ENCODE data around the gene TCTN2.

The TCTN2 gene

DNA sequence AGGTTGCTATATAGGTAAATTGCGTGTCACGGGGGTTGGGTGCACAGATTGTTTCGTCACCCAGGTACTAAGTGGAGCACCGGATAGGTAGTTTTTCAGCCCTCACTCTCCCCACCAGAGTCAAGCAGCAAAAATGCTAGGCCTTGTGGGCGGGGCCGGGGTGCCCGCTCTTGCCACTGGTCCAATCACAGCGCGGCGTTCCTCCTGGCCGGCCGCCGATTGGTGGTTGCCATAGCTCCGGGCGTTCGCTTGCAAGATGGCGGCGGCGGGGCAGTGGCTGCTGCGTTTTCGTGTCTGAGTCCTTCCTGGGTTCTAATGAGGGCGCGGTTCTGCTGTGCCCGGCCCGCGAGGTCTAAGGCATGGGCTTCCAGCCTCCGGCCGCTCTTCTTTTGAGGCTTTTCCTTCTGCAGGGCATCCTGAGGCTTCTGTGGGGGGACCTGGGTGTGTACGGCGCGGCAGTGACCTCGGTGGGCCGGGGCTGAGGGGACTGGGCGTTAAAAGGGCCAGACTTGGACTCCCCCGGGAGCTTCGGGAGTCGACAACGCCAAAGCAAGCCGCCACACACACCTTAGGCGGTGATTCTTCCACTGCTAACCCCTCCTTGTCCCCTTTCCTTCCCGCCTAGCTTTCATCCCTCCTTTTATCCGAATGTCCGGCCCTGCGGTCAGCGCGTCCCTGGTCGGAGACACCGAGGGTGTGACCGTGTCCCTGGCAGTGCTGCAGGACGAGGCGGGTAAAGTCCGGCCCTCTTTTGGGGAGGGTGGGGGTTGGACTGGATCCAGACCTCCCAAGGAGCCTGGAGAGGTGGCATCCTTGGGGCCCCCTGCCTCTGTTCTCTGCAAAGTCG, at the start of gene TCTN2:
TSS of gene TCTN2 (plus strand) at position 232 of the 847 bp plus-strand sequence. CDS start at position 360, 128 bp downstream.
- peak; percentile 93 for DNase-seq (ENCODE audit: low read depth)

DNA sequence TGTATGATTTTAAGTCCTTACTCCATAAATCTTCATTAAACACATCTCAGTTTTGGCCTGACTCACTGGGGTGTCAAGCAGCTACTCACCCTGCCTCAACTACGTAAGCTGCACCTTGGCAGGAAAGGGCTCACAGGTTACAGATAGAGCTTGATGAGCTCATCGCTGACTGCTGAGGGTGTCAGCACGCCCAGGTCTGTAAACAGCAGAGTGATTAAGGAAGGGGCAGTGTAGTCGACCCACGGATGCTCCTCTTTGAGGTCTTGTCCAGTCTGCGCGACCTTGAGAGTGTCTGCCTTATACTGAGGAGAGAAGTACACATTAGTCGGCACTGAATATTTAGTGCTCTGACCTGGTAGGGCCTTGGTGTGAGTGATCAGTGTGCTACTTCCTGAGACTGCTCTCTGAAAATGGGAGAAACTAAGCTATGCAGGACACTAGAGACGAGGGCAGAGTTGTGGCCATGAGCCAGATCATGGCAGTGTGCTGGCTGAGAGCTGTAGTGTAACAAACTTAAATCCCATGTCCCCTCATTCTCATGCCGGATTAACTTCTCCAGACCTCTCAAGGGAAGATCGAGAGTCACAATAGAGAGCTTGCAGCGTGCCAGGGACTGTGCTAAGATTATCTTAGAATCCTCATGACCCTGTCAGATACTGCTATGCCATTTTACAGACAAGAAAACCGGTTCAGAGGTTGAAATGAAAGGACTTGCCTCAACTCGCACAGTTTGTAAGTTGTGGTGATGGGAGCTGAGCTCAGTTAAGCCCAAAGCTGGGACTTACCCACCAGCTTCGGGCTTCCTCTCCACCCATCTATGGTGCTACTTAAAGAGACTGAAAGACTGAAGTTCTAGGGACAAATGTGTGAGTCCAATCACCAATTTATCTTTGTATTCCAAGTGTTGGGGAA, 49.0 kb upstream of the TCTN2 start:
- DNase-seq (ENCODE audit: low read depth), result no peak

DNA sequence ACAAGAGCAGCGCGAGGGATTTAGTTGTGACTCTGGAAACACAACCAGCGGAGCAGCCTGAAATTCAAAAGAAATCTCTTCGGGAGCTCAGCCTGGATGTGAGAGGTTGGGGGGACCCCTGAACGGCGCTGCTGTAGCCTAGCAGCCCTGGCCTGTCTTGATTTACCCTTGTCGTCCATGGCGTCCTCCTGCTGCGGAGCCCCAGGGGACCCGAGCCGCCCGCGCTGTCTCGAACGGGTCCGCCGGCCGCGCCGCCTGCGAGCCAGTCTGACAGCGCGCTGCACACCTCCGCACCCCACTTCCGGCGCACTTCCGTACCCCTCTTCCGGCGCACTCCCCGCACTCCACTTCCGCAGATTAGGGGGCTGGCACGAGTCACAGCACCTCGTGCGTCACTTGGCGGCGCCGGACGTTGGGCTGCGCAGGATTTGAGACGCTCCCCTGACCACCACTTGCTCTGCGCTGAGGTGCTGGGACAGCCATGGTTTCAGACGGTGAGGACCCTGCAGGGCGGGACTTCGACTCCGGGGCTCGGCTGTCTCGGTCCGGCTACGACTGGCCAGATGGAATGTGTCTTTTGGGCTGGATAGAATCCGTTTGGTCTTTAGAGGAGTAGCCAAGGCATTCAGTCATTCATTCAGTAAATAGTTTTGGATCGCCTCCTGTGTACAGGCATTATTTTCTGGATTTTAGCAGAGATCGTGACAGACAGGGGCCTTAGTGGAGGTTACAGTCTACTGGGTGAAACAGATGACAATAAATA, 37.4 kb upstream of the TCTN2 start, which contains the start of the genes EIF2B1 and GTF2H3:
TSS of gene EIF2B1 (minus strand) at position 308 of the 763 bp plus-strand sequence. CDS start at position 179, 129 bp downstream.
TSS of gene GTF2H3 (plus strand) at position 451 of the 763 bp plus-strand sequence. CDS start at position 482, 31 bp downstream.
- peak; percentile 96 for DNase-seq (ENCODE audit: low read depth)

DNA sequence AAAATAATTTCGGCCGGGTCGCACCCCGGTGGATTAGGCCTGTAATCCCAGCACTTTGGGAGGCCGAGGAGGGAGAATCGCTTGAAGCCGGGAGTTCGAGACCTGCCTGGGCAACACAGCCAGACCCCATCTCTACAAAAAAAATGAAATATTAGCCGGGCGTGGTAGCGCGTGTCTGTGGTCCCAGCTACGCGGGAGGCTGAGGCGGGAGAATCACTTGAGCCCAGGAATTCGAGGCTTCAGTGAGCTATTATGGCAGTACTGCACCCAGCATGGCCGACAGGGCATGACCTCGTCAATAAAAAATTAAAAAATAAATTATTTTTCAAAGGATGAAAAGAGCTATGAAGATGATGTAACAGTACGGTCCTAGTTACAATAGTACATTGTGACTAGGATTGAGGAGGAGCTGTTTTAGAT, 36.8 kb upstream of the TCTN2 start:
- peak; percentile 3 for DNase-seq (ENCODE audit: low read depth)

DNA sequence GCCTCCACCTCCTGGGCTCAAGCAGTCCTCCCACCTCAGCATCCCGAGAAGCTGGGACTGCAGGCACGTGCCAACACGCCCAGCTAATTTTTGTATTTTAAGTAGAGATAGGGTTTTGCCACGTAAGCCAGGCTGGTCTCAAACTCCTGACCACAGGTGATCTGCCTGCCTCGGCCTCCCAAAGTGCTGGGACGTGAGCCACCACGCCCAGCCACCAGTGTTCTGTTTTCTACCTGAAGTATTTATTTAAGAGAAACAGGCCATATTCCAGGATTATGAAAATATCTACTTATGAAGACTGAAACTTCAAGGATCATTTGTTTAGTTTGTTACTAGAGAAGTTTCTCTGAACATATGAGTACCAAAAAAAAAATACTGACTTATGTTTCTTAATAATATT, 27.0 kb upstream of the TCTN2 start:
- no peak for DNase-seq (ENCODE audit: low read depth)

DNA sequence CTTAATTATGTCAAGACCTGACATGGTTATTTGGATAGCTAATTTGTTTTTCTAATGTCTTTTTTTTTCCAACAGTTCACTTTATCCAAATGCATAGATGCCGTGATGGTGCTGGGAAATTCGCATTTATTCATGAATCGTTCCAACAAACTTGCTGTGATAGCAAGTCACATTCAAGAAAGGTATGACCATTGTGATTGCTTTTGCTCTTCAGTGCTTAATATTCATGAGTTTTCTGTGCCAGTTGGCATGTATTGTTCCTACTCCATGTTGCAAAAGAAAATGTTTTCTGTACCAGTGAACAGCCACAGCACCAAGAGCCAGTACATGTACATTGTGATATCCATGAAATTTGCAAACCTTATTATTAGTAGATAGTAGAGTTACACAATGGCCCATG, 25.5 kb upstream of the TCTN2 start:
- DNase-seq (ENCODE audit: low read depth), result no peak

DNA sequence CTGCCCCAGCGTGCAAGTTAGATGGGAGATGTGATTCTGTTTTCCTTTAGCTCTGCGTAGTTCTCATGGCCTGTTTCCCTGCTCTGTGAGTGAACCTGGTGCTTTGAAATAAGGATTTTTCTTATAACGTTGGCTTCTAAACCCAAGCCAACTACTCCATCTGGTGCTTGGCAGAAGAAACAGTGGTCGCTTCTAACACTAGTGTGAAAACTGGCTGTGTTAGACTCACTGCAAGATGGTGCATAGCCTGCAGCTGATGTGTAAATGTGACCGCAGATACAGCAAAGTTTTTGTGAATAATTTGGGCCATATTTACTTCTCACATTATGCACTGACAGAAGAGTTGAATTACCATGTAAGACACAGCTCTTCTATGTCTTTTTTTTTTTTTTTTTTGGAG, 25.0 kb upstream of the TCTN2 start:
- no peak for DNase-seq (ENCODE audit: low read depth)

DNA sequence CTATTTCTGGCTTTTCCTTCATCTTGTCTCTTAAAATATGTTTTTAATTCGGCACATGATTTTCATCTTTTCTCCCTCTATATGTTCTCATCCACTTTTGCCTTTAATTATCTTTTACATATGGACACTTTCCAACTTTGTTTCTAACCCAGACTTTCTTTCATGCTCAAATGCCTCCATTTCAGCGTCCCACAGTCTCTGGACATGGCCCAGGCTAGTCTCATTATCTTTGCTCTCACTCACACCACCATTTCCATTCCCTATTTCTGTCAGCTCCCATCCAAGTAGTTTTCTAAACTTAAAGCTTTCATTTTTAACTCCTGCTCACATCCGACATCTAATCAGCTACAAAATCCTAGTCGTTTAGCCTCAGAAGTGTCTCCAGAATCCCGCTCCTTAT, 22.5 kb upstream of the TCTN2 start:
- no peak for DNase-seq (ENCODE audit: low read depth)

DNA sequence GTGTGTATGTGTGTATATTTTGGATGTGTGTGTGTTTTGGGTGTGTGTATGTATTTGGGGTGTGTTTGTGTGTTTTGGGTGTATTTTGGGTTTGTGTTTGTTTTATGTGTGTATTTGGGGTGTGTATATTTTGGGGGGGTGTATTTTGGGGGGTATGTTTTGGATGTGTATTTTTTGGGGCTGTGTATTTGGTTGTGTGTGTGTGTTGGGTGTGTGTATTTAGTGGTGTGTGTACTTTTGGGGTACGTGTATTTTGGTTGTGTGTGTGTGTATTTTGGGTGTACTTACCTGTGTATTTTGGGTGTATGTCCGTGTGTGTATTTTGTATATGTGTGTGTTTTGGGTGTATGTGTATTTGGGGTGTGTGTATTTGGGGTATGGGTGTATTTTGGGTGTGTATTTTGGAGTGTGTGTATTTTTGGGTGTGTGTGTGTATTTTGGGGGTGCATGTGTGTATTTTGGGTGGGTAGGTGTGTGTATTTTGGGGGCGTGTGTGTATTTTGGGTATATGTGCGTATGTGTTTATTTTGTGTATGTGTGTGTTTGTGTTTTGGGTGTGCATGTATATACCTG, 16.7 kb upstream of the TCTN2 start:
- DNase-seq (ENCODE audit: low read depth), result no peak

DNA sequence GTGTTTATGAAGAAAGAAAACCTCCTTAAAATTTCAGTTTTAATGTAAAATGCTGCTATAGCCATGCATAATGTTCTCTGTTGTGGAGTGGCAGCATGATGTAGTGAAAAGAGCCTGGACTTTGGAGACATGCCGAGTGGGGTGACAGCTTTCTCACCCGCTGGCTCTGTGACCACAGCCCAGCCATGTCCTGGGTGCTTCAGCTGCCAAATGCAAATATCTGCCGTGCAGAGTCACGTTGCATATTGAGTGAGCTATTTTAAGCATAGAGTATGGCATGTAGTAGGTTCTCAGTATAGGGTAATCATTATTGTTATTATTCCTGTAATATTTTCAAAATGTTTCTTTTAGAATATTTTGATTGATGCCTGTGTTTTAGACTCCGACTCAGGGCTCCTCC, 15.5 kb upstream of the TCTN2 start:
- no peak for DNase-seq (ENCODE audit: low read depth)

DNA sequence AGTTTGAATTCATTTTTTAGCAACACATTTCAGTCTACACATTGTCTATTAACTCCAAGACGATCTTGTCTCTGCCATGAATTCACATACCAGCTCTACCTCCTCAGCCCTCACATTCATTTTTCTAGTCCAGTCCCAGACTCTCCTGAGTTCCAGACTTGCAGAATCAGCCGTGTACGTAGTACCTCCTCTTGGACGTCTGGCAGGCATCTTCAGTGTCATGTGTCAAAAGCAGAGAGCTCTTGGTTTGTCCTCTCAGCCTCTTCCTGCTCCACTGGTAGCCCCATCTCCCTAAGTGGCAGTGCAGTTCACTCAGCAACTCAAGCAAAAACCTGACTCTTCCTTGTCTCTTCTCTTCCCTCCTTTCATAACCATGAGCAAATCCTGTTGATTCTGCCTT, 14.5 kb upstream of the TCTN2 start:
- no peak for DNase-seq (ENCODE audit: low read depth)

DNA sequence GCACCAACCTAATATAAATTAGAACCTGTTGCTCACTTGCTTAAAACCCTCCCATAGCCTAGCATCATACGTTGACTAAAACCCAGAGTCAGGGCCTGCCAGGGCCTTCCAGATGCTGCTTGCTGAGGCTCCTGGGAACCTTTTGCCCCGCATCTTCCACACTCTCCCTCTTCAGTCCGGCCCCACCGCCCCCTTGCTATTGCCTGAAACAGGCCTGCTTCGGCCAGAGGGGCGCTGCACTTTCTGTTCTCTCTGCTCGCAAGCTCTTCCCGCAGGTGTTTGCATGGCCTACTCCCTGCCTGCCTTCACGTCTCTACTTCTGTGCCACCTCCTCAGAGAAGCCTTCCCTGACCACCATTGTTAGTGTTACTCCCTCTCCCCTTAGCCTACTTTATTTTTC, 13.7 kb upstream of the TCTN2 start:
- DNase-seq (ENCODE audit: low read depth), result no peak

DNA sequence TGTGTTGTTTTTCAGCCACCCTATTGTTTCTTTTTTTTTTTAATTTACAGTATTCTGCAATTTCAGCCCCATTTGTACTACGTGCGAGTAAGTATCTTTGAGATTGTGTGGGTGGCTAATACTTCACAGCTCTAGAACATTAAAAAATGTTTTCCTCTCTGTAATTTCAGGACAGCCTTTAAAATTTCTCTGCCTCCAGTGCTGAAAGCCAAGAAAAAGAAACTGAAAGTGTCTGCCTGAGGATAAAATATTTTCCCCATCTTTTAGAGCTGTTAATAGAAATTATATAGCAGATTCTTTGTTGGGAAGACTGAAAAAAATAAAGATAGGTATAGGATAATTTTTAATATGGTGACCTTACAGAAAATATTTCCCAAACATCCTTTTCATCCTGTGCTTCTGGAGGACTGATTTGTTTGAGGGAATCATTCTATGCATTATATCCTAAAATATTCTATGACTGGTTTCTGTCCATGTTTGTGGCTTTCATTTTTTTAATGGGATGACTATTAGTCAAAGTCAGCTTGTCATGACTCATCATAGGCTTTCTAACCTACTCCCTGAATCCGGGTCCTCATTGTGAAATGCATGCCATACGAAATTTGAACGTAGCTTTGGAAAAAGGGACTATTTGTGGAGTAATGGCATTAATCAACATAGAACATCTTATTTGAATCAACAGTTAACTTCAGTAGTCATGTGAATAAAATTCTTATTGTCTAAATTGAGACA, 10.8 kb upstream of the TCTN2 start:
- peak; percentile 94 for DNase-seq (ENCODE audit: low read depth)

DNA sequence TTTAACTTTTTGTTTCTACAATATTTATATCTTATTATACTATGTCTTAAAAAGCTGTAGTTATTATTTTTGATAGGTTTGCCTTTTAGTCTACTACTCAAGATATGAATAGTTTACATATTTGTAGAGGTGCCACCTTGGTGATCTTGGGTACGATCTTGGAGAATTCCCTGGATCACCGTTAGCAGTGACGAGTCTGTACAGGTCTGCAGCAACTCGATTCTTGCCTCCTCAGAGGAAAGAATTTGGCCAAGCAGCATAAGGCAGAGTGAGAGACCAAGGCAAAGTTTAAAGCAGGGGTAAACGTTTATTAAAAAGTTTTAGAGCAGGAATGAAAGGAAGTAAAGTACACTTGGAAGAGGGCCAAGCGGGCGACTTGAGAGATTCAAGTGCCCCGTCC, 3.1 kb upstream of the TCTN2 start:
- DNase-seq (ENCODE audit: low read depth), result no peak

DNA sequence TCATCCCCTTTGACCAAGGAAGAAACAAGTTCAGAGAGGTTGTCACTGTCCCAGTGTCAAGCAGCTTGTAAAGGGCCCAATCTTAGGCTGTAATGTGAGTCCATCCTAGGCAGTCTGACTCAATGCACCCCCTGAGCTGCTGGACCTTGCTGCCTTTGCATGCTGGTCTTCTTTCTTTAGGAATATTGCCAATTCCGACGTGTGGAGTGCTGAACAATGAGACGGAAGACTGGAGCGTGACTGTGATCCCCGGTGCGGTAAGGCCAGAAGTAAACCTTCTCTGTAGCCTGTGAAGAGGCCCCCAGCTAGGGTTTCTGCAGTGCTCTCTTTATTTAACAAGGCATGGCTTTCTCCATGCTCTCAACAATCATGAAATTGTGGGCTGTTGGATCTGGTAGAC, 963 bp downstream of the TCTN2 start:
- DNase-seq (ENCODE audit: low read depth), result peak; percentile 15

DNA sequence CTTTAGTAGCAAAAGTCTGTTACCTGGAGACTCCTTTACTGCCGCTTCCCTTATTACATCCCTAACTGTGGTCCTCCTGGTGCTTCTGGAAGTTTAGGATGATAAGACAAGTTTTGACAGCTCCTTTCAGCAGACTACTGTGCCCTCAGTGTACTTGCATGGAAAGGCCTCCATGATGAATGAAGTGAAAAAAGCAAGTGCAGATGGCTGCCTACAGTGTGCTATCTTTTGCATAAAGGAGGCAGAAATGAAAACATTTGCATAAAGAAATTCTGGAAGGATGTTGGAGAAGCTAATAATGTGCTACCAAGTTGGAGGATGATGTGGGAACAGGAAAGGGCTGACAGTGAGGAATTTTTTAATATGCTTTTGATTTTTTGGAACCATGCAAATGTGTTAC, 4.5 kb downstream of the TCTN2 start:
- DNase-seq (ENCODE audit: low read depth), result no peak

DNA sequence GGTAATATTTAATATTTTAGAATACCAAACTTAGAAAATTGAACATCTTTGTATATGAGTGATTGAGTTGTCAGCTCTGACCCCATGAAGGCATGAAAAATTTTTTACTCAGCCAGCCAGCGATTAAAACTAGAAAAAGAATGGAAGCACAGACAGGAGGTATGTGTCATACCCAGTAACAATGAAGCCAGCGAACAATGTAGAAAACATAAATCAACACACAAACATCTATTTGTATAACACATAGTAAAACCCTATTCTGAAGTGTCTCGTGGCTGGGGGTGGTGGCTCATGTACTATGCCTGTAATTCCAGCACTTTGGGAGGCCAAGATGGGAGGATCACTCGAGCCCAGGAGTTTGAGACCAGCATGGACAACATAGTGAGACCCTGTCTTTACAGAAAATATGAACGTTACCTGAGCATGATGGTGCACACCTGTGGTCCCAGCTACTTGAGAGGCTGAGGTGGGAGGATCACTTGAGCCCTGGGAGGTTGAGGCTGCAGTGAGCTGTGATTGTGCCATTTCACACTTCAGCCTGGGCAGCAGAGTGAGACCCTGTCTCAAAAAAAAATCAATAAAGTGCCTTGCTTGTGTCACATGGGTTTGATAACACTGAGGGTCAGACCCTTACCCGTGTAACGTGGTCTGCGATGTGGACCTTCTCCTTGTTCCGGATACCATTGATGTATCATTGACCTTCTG, 5.9 kb downstream of the TCTN2 start:
- no peak for DNase-seq (ENCODE audit: low read depth)

DNA sequence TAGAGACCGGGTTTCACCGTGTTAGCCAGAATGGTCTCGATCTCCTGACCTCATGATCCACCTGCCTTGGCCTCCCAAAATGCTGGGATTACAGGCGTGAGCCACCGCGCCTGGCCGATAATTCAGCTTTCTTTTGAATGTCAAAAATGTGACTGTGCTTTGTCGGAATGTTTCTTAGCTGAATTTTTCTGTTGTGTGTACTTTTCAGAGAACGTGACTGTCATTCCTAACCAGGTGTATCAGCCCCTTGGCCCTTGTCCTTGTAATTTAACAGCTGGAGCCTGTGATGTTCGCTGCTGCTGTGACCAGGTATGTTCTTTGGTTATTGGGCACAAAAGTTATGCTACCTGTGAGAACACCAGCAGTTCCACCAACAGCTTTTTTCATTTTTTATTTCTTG, 8.1 kb downstream of the TCTN2 start:
- no peak for DNase-seq (ENCODE audit: low read depth)

DNA sequence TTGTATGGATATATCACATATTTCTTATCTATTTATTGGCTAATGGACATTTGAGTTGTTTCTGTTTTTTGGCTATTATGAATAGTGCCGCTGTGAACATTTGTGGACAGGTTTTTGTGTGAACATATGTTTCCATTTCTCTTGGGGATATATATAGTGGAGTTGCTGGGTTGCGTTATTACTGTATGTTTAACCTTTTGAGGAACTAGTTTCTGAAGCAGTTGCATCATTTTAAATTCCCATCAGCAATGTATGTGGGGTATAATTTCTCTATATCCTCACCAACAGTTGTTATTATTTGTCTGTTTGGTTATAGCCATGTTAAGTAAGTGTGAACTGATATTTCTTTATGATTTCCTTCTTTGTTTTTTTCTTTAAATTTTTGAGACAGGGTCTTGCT, 10.7 kb downstream of the TCTN2 start:
- DNase-seq (ENCODE audit: low read depth), result no peak

DNA sequence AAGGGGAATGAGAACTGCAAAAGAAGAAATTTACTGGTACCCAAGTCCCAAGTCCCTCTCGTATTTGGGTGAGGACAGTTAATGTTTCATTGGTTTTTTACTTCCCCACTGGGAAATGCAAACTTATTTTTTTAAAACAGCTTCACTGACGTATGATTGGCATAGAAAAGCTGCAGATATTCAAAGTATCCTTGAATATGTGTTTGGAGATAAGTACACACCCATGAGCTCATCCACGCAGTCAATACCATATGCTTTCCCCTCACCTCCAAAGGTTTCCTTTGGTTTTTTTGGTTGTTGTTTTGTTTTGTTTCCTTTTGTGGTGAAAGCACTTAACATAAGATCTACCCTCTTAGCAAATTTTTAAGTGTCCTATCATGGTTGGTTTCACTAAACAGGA, 13.1 kb downstream of the TCTN2 start:
- no peak for DNase-seq (ENCODE audit: low read depth)
